Measurements from ENCODE around the gene FARP1.

DNA sequence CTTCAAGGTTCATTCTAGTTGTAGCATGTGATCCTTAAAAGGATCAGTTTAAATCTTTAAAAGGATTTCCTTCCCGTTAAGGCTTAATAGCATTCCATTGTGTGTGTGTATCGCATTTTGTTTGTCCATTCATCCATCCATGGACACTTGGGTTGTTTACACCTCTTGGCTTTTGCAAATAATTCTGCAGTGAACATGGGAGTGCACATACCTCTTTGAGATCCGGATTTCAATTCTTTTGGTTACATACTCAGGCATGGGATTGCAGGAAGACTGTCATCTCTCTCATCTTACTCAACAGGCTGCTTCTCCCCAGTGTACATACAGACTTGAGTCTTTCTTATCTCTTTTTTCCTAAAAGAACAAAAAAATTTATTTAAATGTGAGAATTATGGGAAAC, 32.9 kb downstream of the FARP1 start:
- TF ChIP-seq SREBF1 (IDR thresholded peaks at IDR 0.05; ENCODE audit: low read length) (no peak), NR2F1 (conservative IDR thresholded peaks at IDR 0.05) (no peak), HDAC6 (IDR thresholded peaks at IDR 0.05; ENCODE audit: unreplicated experiment) (no peak), RAD51 (IDR thresholded peaks at IDR 0.05) (no peak), NKRF (conservative IDR thresholded peaks at IDR 0.05) (no peak), HDGF (IDR thresholded peaks at IDR 0.05) (no peak), GABPA (IDR thresholded peaks at IDR 0.05; ENCODE audit: low read depth) (no peak), CREM (IDR thresholded peaks at IDR 0.05; ENCODE audit: low read depth) (no peak), POLR2AphosphoS5 (IDR thresholded peaks at IDR 0.05; ENCODE audit: low read length) (no peak), ATF7 (IDR thresholded peaks at IDR 0.05; ENCODE audit: low read depth) (no peak), CHD4 (IDR thresholded peaks at IDR 0.05) (no peak)
- TF ChIP-seq, protein P1, sequence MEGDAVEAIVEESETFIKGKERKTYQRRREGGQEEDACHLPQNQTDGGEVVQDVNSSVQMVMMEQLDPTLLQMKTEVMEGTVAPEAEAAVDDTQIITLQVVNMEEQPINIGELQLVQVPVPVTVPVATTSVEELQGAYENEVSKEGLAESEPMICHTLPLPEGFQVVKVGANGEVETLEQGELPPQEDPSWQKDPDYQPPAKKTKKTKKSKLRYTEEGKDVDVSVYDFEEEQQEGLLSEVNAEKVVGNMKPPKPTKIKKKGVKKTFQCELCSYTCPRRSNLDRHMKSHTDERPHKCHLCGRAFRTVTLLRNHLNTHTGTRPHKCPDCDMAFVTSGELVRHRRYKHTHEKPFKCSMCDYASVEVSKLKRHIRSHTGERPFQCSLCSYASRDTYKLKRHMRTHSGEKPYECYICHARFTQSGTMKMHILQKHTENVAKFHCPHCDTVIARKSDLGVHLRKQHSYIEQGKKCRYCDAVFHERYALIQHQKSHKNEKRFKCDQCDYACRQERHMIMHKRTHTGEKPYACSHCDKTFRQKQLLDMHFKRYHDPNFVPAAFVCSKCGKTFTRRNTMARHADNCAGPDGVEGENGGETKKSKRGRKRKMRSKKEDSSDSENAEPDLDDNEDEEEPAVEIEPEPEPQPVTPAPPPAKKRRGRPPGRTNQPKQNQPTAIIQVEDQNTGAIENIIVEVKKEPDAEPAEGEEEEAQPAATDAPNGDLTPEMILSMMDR (IDR thresholded peaks at IDR 0.05 in 2 of 3, conservative IDR thresholded peaks at IDR 0.05 in 1 of 3; ENCODE audit: control insufficient read depth in 2 of 3, extremely low read depth in 1 of 3, insufficient read depth in 1 of 3, low read depth in 3 of 3, low read length in 3 of 3), result no peak
